Trophoblast cell (in vitro differentiated cells and primary cell): ENCODE results near the gene AQP7.
"Not testable (repeated sequence)": the region's sequence is repeated elsewhere in the genome, so short reads cannot be mapped to it uniquely, and the experiment has no call there.

Experiments
- DNase-seq, 2 donors: peaks; one replicate each; pipeline ENCODE4 v3.0.0-alpha.2; 2016
- H2AFZ ChIP-seq: 2 replicates; pipeline ENCODE4 v1.6.1; 2013; ENCODE audit warnings: low read length, moderate library complexity, mild to moderate bottlenecking; ENCODE audit not compliant: insufficient read depth, poor library complexity
- H2AK5ac ChIP-seq: 2 replicates; pipeline ENCODE4 v1.6.1; 2013; ENCODE audit warnings: mild to moderate bottlenecking, low read length
- H2BK120ac ChIP-seq: 2 replicates; pipeline ENCODE4 v1.6.1; 2013; ENCODE audit warnings: low read length, mild to moderate bottlenecking, moderate library complexity; ENCODE audit not compliant: insufficient read depth, poor library complexity
- H2BK12ac ChIP-seq: 2 replicates; pipeline ENCODE4 v1.6.1; 2013; ENCODE audit warnings: mild to moderate bottlenecking, low read length, moderate library complexity
- H2BK5ac ChIP-seq: 2 replicates; pipeline ENCODE4 v1.6.1; 2013; ENCODE audit warnings: low read length, low read depth, moderate library complexity, mild to moderate bottlenecking; ENCODE audit not compliant: poor library complexity
- H3K14ac ChIP-seq: 2 replicates; pipeline ENCODE4 v1.6.1; 2013; ENCODE audit warnings: mild to moderate bottlenecking, low read length
- H3K18ac ChIP-seq: 2 replicates; pipeline ENCODE4 v1.6.1; 2013; ENCODE audit warnings: mild to moderate bottlenecking, low read length
- H3K23ac ChIP-seq: 2 replicates; pipeline ENCODE4 v1.6.1; 2013; ENCODE audit warnings: low read length
- H3K27ac ChIP-seq: 2 replicates; pipeline ENCODE4 v1.5.1; 2013; ENCODE audit warnings: low read depth, mild to moderate bottlenecking, inconsistent platforms, low read length, moderate library complexity
- H3K27me3 ChIP-seq: 2 replicates; pipeline ENCODE4 v1.6.1; 2013; ENCODE audit warnings: inconsistent platforms, mild to moderate bottlenecking, low read length, moderate library complexity; ENCODE audit not compliant: insufficient read depth
- H3K36me3 ChIP-seq, 2 experiments: 1 replicate in 1 of 2; 2 replicates in 1 of 2; pipeline ENCODE4 v1.6.1; 2013; ENCODE audit warnings: low read length in 2 of 2, mild to moderate bottlenecking in 2 of 2, moderate library complexity in 1 of 2; ENCODE audit not compliant: insufficient read depth in 2 of 2, control insufficient read depth in 1 of 2
- H3K4ac ChIP-seq: 2 replicates; pipeline ENCODE4 v1.6.1; 2013; ENCODE audit warnings: low read depth, mild to moderate bottlenecking, low read length, moderate library complexity
- H3K4me1 ChIP-seq, 2 experiments: 1 replicate in 1 of 2; 2 replicates in 1 of 2; pipeline ENCODE4 v1.6.1; 2013; ENCODE audit warnings: low read length in 2 of 2, mild to moderate bottlenecking in 2 of 2, moderate library complexity in 1 of 2; ENCODE audit not compliant: insufficient read depth in 2 of 2, control insufficient read depth in 1 of 2
- H3K4me2 ChIP-seq: 2 replicates; pipeline ENCODE4 v1.6.1; 2013; ENCODE audit warnings: inconsistent platforms, mild to moderate bottlenecking, low read length, moderate library complexity
- H3K4me3 ChIP-seq: 2 replicates; pipeline ENCODE4 v1.5.1; 2013; ENCODE audit warnings: mild to moderate bottlenecking, low read depth, low read length, inconsistent platforms
- H3K79me1 ChIP-seq: one replicate; pipeline ENCODE4 v1.6.1; 2013; ENCODE audit warnings: low read length
- H3K79me2 ChIP-seq: 2 replicates; pipeline ENCODE4 v1.6.1; 2013; ENCODE audit warnings: low read length, mild to moderate bottlenecking; ENCODE audit not compliant: control insufficient read depth, insufficient read depth, poor library complexity
- H3K9ac ChIP-seq: 2 replicates; pipeline ENCODE4 v1.6.1; 2013; ENCODE audit warnings: mild to moderate bottlenecking, low read length
- H3K9me3 ChIP-seq: 2 replicates; pipeline ENCODE4 v1.6.1; 2013; ENCODE audit warnings: low read depth, mild to moderate bottlenecking, control low read depth, inconsistent platforms, low read length; ENCODE audit not compliant: insufficient read depth
- H4K12ac ChIP-seq: 2 replicates; pipeline ENCODE4 v1.6.1; 2013; ENCODE audit warnings: low read depth, mild to moderate bottlenecking, low read length, moderate library complexity
- H4K8ac ChIP-seq: 2 replicates; pipeline ENCODE4 v1.6.1; 2013; ENCODE audit warnings: low read depth, mild to moderate bottlenecking, low read length, moderate library complexity
- H4K91ac ChIP-seq: one replicate; pipeline ENCODE4 v1.6.1; 2013; ENCODE audit warnings: low read depth, mild to moderate bottlenecking, low read length, moderate library complexity
- WGBS: extraction: QIAGEN DNeasy Blood & Tissue Kit; methylation state at CpG from one replicate; pipeline ENCODE4 v1.1.7; 2013; ENCODE audit warnings: missing lambda C conversion rate; ENCODE audit not compliant: insufficient read length, insufficient coverage; ENCODE audit errors: extremely low coverage; 5-methylcytosine and 5-hydroxymethylcytosine counted together

AQP7 gene

GRCh38 chr9:33425128-33425533 is 22.8 kb upstream of the AQP7 start:
- Histone ChIP-seq H3K14ac (no peak overlapping the region), H3K79me1 (no peaks in the 10 kb centered on the region), H3K23ac (no peak overlapping the region), H3K79me2 (no peaks in the 10 kb centered on the region), H3K27me3 (no peaks in the 10 kb centered on the region), H3K18ac (no peak overlapping the region), H2BK12ac (no peak overlapping the region), H3K27ac (no peak overlapping the region), H3K4me3 (no peak overlapping the region), H2AK5ac (no peak overlapping the region), H2BK120ac (no peak overlapping the region), H2AFZ (no peak overlapping the region), H3K4me2 (no peak overlapping the region), H3K4me1 (no peaks in the 10 kb centered on the region), H3K4ac (no peak overlapping the region), H4K12ac (no peak overlapping the region), H4K8ac (no peak overlapping the region), H2BK5ac (no peak overlapping the region), H3K9ac (no peak overlapping the region), H3K9me3 (no peaks in the 10 kb centered on the region), H3K36me3 (no peaks in the 10 kb centered on the region), H4K91ac (no peak overlapping the region)
- peak in 1 of 2 donors; percentile 82 for DNase-seq
- WGBS, result no CpG with 5 or more reads among the region's 4 CpGs

- H4K12ac ChIP-seq, H4K91ac ChIP-seq, H3K4ac ChIP-seq, H2AFZ ChIP-seq, H3K4me3 ChIP-seq, DNase-seq, H3K27ac ChIP-seq, H2BK5ac ChIP-seq, H3K14ac ChIP-seq, H3K4me1 ChIP-seq, H3K9me3 ChIP-seq, H3K79me1 ChIP-seq, H2BK120ac ChIP-seq, H3K18ac ChIP-seq, H3K79me2 ChIP-seq, H3K27me3 ChIP-seq, H4K8ac ChIP-seq, H2AK5ac ChIP-seq, H3K9ac ChIP-seq, H3K23ac ChIP-seq, H3K36me3 ChIP-seq, H3K4me2 ChIP-seq, H2BK12ac ChIP-seq: not testable (repeated sequence)
- no CpG with 5 or more reads among the region's 6 CpGs for WGBS
Observed at GRCh38 chr9:33424492-33424891, 22.1 kb upstream of the AQP7 start.

- not testable (repeated sequence) for H3K9ac ChIP-seq, H2AFZ ChIP-seq, H3K79me1 ChIP-seq, H3K4ac ChIP-seq, H3K36me3 ChIP-seq, H3K27ac ChIP-seq, H3K23ac ChIP-seq, H2AK5ac ChIP-seq, H2BK120ac ChIP-seq, H4K12ac ChIP-seq, H2BK12ac ChIP-seq, H3K27me3 ChIP-seq, H3K14ac ChIP-seq, H3K4me3 ChIP-seq, H4K8ac ChIP-seq, H3K79me2 ChIP-seq, H3K9me3 ChIP-seq, H3K4me1 ChIP-seq, DNase-seq, H3K18ac ChIP-seq, H3K4me2 ChIP-seq, H4K91ac ChIP-seq, H2BK5ac ChIP-seq
- no CpG with 5 or more reads among the region's 7 CpGs for WGBS
Observed at GRCh38 chr9:33424043-33424442, 21.7 kb upstream of the AQP7 start.

GRCh38 chr9:33419708-33420303 is 17.4 kb upstream of the AQP7 start:
- Histone ChIP-seq H3K36me3 (no peaks in the 10 kb centered on the region), H3K79me2 (no peaks in the 10 kb centered on the region), H3K27ac (no peak overlapping the region), H2BK120ac (no peak overlapping the region), H2BK12ac (no peak overlapping the region), H4K8ac (no peak overlapping the region), H3K9ac (no peak overlapping the region), H3K23ac (no peak overlapping the region), H3K4me3 (no peak overlapping the region), H2BK5ac (no peak overlapping the region), H3K4ac (no peak overlapping the region), H4K91ac (no peak overlapping the region), H4K12ac (no peak overlapping the region), H3K27me3 (no peaks in the 10 kb centered on the region), H3K9me3 (no peaks in the 10 kb centered on the region), H2AK5ac (no peak overlapping the region), H3K79me1 (no peaks in the 10 kb centered on the region), H3K4me2 (no peak overlapping the region), H3K14ac (no peak overlapping the region), H3K18ac (no peak overlapping the region), H3K4me1 (no peaks in the 10 kb centered on the region), H2AFZ (no peak overlapping the region)
- no CpG with 5 or more reads among the region's 10 CpGs for WGBS
- no peak for DNase-seq
